Activated CD8-positive, alpha-beta memory T cell treated with anti-CD3 and anti-CD28 coated beads for 24 hours (primary cell): ENCODE measurements around the gene INPP5F.
"Not testable (repeated sequence)": the region's sequence is repeated elsewhere in the genome, so short reads cannot be mapped to it uniquely, and the experiment has no call there.

Experiments
- DNase-seq: peaks from one replicate; pipeline ENCODE4 v3.0.0-alpha.2; 2020

INPP5F gene

DNA sequence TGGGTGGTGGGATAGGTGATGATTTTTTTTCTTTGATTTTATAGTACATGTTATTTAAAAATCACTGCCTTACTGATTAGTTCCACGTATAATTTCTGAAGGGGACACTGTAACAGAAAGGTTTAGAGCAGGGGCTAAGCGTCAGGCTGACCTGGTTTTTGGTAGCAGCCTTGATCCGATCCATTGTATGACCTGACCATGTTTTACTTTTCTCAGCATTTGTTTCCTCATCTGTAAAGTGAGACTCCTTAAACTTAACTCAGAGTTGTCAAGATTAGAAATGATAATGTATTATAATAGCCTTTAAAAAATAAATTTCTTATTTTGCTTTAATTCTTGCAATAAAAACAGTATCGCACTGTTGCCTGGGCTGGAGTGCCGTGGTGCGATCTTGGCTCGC is 23.6 kb downstream of the INPP5F start:
- DNase-seq = no peak

DNA sequence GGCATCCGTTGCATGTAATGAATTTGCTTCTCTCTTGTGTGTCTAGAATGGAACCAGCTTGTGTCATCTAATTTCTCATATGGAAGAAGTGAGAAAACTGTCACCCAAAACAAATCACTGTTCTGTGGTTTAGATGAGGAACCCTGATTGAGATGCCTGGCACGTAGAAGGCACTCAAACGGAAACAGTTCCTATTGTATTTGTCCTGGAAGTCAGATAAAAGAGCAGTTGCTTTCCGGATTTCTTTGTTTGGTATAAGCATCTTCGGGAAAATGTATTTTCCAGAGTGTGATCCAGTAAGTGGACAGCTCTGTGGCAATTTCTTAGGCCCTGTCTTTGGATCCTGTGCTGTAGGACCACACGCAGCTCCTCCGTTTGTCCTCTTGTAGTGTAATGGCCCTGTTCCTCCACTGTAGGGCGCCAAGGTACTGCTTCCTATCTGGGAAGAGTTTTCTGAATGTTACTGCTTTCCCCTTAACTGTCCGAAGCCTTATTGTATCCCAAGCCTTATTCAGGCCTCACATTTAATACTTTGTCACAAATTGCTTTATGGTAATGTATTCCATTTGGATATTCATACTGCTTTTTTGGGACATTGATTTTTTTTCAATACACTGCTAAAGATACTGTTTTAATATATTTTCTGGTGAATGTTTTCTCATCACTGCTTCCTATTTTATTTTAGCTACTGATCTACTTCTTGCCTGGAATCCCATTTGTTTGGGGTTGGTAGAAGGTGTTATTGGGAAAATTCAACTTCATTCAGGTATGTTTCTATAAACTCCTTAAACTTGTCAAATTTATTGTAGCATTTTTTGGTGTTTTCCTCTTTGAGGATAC is 24.8 kb downstream of the INPP5F start:
- peak; percentile 71 for DNase-seq

DNA sequence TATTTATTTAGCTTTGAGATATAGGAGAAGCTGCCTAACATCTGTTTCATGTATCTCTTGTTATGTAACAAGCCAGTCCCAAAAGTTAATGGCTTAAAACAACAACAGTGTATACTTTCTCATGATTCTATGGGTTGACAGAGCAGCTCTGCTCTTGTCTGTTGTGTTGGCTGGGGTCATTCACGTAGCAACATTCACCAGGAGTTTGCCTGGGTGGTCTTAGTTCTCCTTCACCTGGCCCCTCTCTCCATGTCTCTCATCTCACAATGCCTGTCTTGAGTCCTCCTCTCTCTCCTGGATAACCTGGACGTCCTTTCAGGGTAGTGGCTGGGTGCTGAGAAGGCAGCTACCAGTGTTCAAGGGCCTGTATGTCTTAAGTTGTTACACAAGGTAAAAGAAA is 27.5 kb downstream of the INPP5F start:
- DNase-seq = no peak

DNA sequence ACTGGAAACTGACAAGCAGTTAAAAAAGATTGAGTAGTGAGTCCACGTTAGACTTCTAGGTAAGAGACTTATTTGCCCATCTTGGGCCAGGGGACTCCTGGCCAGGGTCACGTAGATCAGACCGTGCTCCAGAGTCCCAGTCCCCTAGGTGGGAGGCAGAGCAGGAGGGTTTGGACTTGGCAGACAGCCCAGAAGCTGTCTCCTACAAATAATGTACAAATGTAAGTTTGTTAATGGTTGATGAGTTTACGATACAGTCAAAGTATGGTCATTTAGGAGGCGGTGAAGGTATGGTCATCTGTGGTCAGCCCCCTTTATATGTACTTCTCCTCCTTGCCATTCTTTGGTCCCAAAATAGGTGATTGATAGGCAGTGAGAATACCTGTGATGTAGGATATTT is 28.2 kb downstream of the INPP5F start:
- no peak for DNase-seq

DNA sequence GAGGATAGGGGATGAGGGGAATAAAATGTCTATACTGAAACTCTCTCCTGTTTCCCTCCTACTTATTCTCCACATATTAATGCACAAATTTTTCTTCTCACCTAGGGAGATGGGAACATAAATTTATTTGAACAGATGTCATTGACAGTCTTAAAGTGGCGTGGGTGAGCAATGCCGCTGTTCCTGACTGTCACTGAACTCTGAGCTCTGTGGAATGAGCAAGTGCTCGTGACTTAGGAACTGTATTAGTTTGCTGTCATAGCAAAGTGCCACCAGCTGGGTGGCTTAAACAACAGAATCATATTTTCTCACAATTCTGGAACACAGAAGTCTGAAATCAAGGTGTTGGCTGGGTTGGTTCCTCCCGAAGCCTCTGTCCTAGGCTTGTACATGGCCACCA is 29.1 kb downstream of the INPP5F start:
- no peak for DNase-seq

DNA sequence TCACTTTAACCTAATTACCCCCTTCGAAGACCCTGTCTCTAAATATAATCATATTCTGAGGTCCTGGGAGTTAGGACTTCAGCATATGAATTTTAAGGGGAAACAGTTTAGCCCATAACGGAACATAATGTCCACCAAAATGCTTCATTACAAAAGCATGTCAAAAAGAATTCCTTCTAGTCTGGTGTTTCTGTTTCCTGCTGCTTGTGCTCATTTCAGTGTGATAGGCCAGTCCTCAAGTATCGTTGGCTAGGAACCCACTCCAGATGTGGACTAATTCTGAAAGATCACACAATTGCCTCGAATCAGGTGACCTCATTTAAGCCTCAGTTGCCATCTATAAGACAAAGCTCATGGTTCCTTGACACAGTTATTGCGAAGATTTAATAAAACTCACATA is 29.6 kb downstream of the INPP5F start:
- DNase-seq = no peak

DNA sequence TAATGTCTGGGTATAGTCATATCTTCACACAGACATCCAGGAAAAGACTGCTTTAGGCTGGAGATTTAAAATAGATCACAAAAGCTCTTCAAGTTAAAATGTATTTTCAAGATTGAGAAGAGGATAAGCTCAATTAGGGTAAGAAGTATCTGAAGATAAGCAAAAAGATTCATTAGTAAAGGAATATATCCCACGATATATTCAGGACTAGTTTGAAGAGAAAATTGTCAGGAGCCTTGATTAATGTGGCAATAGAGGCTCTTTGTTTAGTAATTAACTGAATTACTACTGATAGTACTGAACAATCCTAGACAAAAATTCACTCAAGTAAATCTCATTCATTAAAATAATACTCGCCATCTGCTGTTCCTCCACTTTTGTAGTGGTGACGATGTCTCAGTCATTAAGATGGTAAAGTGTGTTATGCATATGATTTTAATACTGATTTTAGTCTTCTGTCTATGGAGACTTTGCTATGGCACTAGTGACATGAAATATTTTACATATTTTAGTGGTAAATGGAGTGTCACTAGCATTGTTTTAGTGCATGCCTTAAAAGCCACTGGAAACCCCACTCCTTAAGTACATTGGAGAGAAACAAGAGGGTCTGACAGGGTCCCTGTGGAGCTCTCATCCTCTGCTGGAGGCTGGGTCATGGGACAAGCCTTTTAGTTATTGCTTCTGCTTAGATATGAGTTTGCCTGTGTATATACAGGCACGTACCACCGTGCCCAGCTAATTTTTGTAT is 32.8 kb downstream of the INPP5F start:
- no peak for DNase-seq

DNA sequence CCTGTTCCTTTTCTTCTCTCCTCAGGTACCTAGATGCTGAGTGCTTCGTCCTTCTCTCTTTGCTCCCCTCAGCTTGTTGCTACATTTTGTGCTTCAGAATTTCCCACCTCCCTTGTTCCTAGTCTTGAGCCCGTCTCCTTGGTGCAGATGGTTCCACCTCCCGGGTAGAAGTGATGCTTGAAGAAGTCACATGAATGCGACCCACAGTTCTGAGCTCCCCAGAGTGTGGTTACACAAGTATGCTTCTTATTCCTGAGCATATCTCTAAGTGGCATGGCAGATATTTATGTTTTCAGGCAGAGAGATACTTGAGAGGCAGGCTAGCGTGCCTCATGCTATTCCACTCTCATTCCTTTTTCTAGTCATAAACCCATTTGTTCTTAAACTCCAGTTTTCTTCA is 34.0 kb downstream of the INPP5F start:
- no peak for DNase-seq

DNA sequence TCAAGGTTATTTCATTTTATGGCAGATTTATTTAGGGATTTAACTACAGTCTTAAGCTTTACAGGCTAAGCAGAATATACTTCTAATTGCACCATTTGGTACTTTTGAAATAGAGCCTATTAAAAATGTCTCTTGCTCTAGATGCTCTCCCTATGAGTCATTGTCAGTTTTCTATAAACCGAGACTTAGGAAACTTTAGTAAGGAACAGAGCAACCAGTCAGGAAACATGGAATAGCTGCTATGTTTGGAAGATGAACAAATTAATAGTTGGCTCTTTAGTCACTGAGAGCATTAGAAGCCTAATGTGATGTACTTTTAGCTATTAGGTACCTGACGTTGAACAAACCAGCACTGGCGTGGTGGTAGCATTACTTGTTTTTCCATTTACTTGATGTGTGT is 35.3 kb downstream of the INPP5F start:
- DNase-seq = no peak

DNA sequence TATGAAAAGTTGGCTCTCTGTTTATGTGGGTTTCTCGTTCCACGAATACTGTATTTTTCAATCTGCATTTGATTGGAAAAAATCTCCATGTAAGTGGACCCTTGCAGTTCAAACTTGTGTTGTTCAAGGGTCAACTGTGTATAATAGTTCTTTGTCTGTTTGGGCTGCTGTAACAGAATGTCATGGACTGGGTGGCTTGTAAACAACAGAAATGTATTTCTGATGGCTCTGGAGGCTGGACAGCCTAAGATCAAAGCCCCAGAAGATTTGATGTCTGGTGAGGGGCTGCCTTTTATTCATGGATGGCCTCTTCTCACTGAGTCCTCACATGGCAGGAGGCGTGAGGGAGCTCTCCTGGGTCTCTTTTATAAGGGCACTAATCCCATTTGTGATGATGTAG is 36.2 kb downstream of the INPP5F start:
- DNase-seq = no peak

DNA sequence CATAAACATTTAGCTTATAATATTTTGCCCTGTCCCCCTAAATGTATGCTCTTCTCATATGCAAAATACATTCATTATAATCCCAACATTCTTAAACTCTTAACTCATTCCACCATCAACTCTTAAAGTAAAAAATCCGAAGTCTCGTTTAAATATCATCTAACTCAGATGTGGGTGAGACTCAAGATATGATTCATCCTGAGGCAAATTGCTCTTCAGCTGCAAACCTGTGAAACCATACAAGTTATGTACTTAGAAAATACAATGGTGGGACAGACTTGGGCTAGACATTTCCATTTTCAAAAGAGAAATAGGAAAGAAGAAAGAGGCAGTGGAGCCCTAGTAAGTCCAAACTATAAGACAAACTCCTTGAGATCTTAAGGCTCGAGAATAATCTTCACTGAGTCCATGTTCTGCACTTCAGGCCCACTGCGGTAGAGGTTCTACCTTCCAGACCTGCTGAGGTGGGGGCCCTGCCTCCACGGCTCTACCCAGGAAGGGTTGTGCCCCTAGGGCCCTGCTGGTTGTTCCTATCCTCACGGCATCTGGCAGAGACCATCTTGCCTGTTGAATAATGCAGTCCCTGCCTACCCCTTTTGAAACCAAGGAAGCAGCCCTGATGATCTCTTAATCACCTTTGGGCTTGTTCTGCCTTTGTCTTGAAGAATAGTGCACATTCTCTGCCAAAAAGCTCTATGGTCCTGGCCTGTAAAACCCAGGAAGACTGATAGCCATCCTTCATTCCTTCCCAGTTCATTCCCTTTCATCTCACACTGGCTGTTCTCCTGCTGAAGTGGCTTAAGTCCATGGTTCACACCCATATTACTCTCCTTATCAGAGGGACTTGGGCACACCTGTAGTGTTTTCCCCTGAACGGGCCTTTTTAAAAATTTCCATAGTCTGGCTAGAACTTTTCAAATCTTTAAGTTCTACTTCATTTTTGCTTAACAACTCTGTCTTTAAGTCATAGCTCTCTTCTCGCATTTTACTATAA is 37.3 kb downstream of the INPP5F start:
- DNase-seq = no peak

DNA sequence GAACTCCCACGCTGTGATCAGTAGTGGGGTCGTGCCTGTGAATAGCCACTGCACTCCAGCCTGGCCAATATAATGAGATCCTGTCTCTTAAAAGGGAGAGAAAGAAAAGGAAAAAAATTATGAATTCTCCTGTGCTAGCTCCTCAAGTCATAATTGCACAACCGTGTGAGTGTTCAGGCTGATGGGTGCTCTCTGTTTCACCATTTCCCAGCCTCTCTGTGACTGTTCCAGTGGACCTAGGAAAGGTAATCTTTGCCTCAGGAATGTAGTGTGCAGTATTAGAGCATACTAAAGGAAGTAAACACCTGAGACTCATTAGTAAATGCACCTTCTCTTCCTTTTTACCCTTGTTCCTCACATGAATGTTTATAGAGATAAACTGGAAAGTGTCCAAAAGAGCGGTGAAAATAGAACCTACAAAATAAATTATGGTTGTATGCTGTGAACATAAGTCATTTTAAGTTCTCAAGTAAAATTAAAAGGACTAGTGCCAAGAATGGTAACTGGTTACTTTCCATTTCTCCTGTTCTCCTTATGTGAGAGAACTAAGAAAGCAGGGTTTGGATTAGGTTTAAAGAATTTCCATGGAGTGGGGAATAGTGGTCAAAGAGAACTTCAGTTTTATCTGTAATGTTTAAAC is 42.7 kb downstream of the INPP5F start:
- no peak for DNase-seq

DNA sequence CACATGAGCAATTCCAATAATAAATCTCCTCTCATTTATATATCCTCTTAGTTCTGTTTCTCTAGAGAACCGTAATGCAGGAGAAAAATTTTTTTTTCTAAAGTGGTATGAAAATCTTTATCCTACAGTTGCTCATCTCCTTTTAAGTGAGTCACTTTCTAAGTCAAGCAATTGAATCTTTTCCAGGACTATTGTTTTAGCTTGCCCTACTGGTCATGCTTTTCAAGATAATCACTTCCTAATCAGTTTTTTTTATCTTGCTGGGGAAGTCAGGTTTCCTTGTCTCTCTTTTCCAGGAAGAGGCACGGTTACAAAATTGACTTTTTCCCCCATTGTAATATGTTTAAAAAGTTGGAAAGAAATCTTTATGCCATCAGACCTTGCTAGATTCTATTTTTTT is 44.0 kb downstream of the INPP5F start:
- DNase-seq = no peak

DNA sequence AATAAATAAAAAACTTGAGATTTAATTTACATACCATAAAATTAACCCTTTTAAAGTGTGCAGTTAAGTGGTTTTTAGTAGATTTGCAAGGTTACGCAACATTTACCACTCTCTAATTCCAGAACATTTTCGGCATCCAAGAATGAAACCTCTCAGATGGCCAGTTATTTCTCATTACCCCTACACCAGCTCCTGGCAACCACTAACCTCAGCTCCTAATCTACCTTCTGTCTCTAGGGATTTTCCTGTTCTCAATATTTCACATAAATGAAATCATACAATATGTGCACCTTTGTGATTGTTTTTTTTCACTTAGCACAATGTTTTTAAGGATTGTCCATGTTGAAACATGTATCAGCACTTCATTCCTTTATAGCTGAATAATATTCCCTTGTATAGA is 45.1 kb downstream of the INPP5F start:
- no peak for DNase-seq

DNA sequence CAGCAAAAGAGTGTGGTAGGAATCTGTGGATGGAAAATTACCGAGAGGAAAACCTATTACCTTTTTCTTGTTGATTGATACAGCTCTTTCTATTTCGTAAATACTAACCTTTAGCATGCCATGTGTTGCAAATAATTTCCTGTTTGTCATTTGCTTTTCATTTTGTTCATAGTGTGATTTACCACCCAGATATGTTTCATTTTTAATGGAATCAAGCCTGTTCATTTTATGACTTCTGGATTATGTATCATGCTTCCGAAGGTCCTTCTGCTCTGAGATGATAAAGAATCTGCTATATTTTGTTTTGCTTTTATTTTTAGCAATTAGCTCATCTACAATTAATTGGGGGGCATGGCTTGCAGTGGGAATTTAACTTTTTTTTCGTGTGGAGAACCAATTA is 46.5 kb downstream of the INPP5F start:
- DNase-seq = no peak

DNA sequence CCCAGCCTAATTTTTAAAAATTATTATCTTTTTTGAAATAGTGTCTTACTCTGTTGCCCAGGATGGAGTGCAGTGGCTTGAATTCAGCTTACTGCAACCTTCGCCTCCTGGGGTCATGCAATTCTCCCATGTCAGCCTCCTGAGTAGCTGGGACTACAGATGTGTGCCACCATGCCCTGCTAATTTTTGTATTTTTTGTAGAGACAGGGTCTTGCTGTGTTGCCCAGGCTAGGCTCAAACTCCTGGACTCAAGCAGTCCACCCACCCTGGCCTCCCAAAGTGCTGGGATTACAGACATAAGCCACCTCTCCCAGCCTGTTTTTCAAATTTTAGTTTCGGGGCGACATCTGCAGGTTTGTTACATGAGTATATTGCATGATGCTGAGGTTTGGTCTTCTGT is 47.2 kb downstream of the INPP5F start:
- DNase-seq = not testable (repeated sequence)

DNA sequence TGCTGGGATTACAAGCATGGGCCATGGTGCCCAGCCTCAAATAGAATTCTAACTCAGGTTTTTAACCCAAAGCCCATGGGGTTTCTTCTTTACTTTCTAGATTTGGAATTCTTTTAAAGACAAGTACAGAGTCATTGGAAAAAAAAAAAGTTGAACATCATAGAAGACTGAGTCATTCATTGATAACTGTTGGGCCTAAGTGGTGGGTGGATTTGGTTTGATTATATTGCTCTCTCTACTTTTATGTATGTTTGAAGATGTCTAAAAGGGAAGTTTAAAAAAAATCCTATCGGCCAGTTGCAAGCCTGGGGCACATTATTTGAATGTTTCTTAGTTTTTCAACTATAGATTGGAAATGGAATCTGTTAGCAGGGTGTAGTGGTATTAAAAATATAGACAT is 49.7 kb downstream of the INPP5F start:
- DNase-seq = no peak

DNA sequence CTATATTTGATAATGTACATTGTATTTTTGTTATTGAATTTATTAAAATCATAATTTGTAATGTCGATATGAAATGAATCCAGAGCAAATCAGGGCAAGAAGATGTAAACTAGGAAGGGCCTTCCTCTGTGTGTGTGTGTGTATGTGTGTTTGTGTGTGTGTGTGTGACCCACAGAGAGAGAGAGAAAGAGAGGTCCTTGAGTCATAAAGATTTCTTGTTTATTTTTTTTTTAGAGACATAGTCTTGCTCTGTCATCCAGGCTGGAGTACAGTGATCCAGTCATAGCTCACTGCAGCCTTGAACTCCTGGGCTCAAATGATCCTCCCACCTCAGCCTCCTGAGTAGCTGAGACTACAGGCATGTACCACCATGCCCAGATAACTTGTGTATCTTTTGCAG is 50.7 kb downstream of the INPP5F start:
- DNase-seq = no peak

DNA sequence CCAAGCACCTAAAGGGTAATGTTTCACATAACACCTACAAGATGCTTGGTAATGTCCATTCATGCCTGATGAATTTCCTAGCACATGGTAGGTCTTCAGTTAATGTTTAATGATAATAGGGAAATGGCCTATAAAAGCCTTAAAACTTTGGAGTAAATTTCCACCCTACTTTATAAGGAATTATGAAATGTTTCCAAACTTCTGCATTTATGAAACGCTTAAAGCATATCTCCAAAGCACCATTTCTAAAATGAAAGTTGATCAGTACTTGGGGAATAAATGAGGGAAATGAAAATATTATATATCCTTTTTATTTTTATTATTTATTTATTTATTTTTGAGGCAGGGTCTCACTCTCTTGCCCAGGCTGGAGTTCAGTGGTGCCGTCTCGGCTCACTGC is 51.8 kb downstream of the INPP5F start:
- DNase-seq = no peak

DNA sequence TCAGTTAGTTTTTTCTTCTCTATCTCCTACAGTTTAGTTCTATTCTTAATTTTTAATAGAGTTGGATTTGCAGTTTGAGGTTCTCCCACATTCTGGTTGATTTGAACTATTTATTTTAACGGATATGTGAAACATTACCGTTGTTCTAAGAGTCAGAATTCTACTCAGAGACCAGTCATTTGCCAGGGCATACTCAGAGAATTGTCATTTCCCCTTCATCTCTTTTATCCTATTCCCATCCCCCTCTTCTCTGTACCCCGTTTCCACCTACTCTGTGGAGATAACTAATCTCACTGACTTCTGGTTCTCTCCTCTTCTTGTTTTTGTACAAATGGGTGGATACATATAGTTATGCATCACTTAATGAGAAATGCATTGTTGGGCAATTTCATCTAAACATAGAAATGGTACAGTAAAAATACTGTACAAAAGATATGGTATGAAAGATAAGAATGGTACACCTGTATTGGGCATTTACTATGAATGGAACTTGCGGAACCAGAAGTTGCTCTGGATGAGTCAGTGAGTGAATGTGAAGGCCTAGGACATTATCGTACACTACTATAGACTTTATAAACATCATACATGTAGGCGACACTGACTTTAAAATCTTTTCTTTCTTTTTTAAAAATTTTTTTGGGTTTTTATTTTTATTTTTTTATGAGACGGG is 53.1 kb downstream of the INPP5F start:
- DNase-seq = no peak

DNA sequence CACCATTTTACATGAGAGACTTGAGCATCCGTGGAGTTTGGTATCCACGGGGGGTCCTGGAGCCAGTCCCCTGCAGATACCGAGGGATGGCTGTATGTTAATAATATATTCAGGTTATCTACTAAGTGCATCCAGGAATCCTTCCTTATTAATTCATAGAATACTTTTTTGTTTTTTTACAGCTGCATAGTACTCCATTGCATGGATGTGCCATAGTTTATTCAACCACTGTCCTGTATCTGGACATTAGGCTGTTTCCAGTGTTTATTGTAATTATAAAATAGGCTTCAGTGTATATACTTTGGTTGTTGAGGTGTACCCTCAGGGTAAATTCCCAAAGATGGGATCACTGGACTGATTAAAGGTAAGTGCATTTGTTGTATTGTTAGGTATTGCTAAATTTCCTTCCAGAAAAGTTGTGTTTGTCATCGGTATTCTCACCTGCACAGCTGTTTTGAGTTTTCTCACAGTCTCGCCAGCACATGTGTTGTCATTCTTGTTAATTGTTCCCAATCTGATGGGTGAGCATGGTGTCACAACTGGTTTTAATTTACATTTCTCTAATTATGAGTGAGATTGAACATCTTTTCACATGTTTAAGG is 55.1 kb downstream of the INPP5F start:
- no peak for DNase-seq

DNA sequence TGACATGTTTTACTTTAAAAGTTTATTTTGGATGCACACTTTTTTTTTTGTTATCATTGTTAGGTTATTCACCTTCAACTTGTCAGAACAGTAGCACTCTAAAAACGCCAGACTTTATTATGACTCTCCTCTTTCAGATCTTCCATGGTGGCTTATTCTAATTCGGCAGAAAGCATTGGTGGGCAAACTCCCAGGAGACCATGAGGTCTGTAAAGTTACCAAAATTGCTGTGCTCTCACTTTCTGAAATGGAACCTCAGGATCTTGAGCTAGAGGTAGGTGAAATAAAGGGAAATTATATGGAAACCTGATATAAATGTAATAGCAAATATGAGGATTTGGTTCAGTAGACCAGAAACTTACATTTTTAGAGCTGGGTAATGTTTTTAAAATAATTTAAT is 55.6 kb downstream of the INPP5F start:
- DNase-seq = no peak
